KMS-11 (cell line): ENCODE measurements around the gene NAV2.

Source experiments
- H2AFZ ChIP-seq: fragments of 200-600 bp; sonication (generic); 2 replicates; pipeline ENCODE4 v1.6.1; 2016; ENCODE audit warnings: antibody characterized with exemption, mixed run types, low read depth
- H3K27ac ChIP-seq: fragments of 200-600 bp; sonication (generic); 2 replicates; pipeline ENCODE4 v1.6.1; 2016; ENCODE audit warnings: mild to moderate bottlenecking, mixed run types
- H3K27me3 ChIP-seq: fragments of 200-600 bp; sonication (generic); 2 replicates; pipeline ENCODE4 v1.6.1; 2017; ENCODE audit warnings: mild to moderate bottlenecking, low read depth, mixed run types, moderate library complexity; ENCODE audit not compliant: insufficient read depth
- H3K36me3 ChIP-seq: fragments of 200-600 bp; sonication (generic); 2 replicates; pipeline ENCODE4 v1.6.1; 2017; ENCODE audit warnings: mild to moderate bottlenecking, mixed run types; ENCODE audit not compliant: insufficient read depth
- H3K4me1 ChIP-seq: fragments of 200-600 bp; sonication (generic); 2 replicates; pipeline ENCODE4 v1.6.1; 2016; ENCODE audit warnings: mild to moderate bottlenecking, low read depth, mixed run types; ENCODE audit not compliant: poor library complexity, severe bottlenecking
- H3K4me2 ChIP-seq: fragments of 200-600 bp; sonication (generic); 2 replicates; pipeline ENCODE4 v1.7.0; 2016; ENCODE audit warnings: mild to moderate bottlenecking, mixed run types
- H3K4me3 ChIP-seq: fragments of 200-600 bp; sonication (generic); IDR thresholded peaks from 2 replicates; pipeline ENCODE4 v1.6.1; 2017; ENCODE audit warnings: low read depth, low read length, mixed read lengths; ENCODE audit not compliant: insufficient read depth
- H3K79me2 ChIP-seq: fragments of 200-600 bp; sonication (generic); 2 replicates; pipeline ENCODE4 v1.6.1; 2016; ENCODE audit warnings: low read depth, mixed run types; ENCODE audit not compliant: insufficient read depth
- H3K9ac ChIP-seq: fragments of 200-600 bp; sonication (generic); 2 replicates; pipeline ENCODE4 v1.6.1; 2016; ENCODE audit warnings: mild to moderate bottlenecking, mixed run types
- H4K20me1 ChIP-seq: fragments of 200-600 bp; sonication (generic); 2 replicates; pipeline ENCODE4 v1.6.1; 2016; ENCODE audit warnings: mild to moderate bottlenecking, mixed run types; ENCODE audit not compliant: insufficient read depth
- TF ChIP-seq, protein P1 (sequence below): fragments of 200-600 bp; sonication (generic); conservative IDR thresholded peaks from 2 replicates; pipeline ENCODE4 v1.6.1; 2017; ENCODE audit warnings: low read depth, mild to moderate bottlenecking, antibody characterized with exemption, low read length, moderate library complexity, mixed read lengths

NAV2 gene

DNA sequence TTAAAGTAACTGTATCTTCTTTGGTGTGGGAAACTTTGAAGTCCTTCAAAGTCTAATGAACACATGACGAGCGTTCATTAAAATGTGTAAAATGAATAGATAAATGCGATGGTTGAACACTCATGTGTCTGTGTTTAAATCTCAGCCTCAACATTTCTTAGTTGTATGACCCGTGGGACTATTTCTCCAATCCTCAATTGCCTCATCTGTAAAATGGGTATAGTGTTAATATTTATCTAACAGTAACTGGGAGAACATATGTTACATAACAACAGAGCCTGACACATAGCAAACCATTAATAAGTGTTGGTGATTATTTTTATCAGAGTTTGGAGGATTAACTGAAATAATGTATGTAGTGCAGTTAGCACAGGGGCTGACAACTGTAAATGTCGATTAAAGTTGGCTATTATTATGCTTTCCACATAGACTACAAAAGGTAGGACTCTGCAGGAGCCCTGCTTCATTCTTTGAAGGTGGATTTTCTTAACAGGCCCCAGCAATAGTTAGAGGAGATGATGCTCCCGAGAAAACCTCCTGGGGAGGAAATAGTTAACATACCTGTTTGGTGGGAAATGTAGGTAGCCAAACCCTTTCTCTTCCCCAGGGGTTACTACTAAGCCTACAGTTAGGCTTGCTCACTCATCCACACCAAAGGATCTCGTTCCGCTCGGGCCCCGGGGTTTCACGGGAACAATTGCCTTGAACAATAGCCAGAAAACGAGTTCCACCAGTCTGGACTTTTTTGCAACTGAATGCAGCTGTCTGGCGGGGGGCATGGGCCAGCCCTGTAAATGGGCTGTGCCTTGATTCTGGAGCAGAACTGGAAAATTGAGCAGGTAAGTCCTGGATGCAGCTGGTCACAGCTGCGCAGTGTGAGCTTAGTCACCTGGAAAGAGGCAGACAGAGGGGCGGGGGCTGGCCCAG, 314.3 kb downstream of the NAV2 start:
- TF ChIP-seq, protein P1, sequence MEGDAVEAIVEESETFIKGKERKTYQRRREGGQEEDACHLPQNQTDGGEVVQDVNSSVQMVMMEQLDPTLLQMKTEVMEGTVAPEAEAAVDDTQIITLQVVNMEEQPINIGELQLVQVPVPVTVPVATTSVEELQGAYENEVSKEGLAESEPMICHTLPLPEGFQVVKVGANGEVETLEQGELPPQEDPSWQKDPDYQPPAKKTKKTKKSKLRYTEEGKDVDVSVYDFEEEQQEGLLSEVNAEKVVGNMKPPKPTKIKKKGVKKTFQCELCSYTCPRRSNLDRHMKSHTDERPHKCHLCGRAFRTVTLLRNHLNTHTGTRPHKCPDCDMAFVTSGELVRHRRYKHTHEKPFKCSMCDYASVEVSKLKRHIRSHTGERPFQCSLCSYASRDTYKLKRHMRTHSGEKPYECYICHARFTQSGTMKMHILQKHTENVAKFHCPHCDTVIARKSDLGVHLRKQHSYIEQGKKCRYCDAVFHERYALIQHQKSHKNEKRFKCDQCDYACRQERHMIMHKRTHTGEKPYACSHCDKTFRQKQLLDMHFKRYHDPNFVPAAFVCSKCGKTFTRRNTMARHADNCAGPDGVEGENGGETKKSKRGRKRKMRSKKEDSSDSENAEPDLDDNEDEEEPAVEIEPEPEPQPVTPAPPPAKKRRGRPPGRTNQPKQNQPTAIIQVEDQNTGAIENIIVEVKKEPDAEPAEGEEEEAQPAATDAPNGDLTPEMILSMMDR, result no peak
- Histone ChIP-seq H3K4me2 (no peak overlapping the region), H2AFZ (no peak overlapping the region), H4K20me1 (no peaks in the 10 kb centered on the region), H3K4me1 (no peaks in the 10 kb centered on the region), H3K27me3 (no peaks in the 10 kb centered on the region), H3K27ac (no peak overlapping the region), H3K9ac (no peak overlapping the region), H3K4me3 (no peak overlapping the region), H3K79me2 (no peaks in the 10 kb centered on the region), H3K36me3 (no peaks in the 10 kb centered on the region)

DNA sequence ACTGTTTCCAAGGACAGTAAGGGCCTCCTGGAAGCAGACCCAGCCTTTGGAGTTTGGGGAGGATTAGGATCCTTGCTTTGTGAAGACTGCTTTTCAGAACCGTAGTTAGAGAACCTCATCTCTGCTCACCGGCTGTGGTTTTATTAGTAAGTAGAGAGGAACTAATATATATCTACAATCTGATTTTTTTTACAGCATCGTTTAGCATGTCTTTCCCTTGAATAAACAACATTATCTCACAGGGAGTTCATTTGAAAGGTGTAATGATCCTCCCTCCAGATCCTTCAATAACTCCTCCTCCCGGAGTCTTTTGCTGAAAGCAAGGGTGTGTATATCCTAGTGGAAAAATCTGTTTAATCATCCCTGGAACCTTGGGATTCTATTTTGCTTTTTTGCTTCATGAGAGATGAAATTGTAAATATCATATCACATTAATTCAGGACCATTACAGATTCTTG, 314.9 kb downstream of the NAV2 start:
- H3K27me3 ChIP-seq, result no peaks in the 10 kb centered on the region
- H3K9ac ChIP-seq, result no peak overlapping the region
- H2AFZ ChIP-seq, result no peak overlapping the region
- H3K36me3 ChIP-seq, result no peaks in the 10 kb centered on the region
- H3K4me3 ChIP-seq, result no peak overlapping the region
- no peak overlapping the region for H3K4me2 ChIP-seq
- no peak overlapping the region for H3K27ac ChIP-seq
- TF ChIP-seq, protein P1, result no peak
- no peaks in the 10 kb centered on the region for H4K20me1 ChIP-seq
- H3K79me2 ChIP-seq, result no peaks in the 10 kb centered on the region
- H3K4me1 ChIP-seq, result no peaks in the 10 kb centered on the region

DNA sequence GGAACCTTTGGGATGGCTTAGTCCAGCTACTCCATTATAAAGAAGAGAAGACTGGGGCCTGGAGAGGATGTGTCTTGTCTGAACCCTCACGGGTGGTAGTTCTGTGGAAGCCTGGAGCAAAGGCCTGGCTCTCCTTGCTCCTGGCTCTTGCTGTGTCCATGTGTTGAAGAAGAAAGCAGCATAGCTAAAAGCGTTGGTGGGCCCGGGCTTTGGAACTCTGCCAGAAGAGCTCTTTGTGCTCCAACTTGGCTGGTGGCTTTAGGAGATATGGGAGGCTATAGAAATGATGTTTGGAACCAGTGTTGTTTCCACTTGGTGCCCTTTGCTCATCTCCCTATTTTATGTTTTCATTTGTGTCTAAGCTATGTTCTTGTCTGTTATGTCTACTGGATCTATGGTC, 316.6 kb downstream of the NAV2 start:
- no peak overlapping the region for H3K27ac ChIP-seq
- TF ChIP-seq, protein P1, result no peak
- no peaks in the 10 kb centered on the region for H4K20me1 ChIP-seq
- no peak overlapping the region for H3K4me3 ChIP-seq
- no peaks in the 10 kb centered on the region for H3K79me2 ChIP-seq
- no peak overlapping the region for H2AFZ ChIP-seq
- no peaks in the 10 kb centered on the region for H3K4me1 ChIP-seq
- no peaks in the 10 kb centered on the region for H3K27me3 ChIP-seq
- no peaks in the 10 kb centered on the region for H3K36me3 ChIP-seq
- H3K4me2 ChIP-seq, result no peak overlapping the region
- no peak overlapping the region for H3K9ac ChIP-seq

DNA sequence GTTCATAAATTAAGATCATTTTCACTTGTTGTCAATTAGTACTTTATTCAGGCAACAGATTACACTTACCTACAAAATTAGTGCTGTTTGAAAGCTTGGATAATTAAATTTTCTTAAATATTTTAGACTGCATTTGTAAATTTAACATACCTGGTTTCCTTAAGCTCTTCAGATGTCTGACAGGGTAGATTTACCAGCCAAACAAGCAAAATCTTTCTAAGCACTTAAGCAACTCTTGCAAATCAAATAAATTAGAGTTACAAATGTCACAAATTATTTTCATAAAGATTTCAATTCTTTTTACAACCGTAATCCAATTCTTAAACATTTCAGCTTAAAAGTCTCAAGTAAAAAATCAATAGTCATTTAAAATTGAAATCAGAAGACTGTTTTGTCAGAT, 317.8 kb downstream of the NAV2 start:
- no peaks in the 10 kb centered on the region for H4K20me1 ChIP-seq
- no peak overlapping the region for H3K4me2 ChIP-seq
- no peaks in the 10 kb centered on the region for H3K27me3 ChIP-seq
- no peak overlapping the region for H3K27ac ChIP-seq
- no peak overlapping the region for H3K9ac ChIP-seq
- no peaks in the 10 kb centered on the region for H3K79me2 ChIP-seq
- H2AFZ ChIP-seq, result no peak overlapping the region
- TF ChIP-seq, protein P1, result no peak
- no peak overlapping the region for H3K4me3 ChIP-seq
- H3K36me3 ChIP-seq, result no peaks in the 10 kb centered on the region
- no peaks in the 10 kb centered on the region for H3K4me1 ChIP-seq
